OCI-LY1 (cell line): Measurements from ENCODE around the gene NUCB1.

Experiments
- EZH2 ChIP-seq: fragments of 200-600 bp; sonication (generic), shearing (Covaris generic); IDR thresholded peaks from 2 replicates; pipeline ENCODE4 v1.8.0; 2017; ENCODE audit warnings: borderline replicate concordance, mixed run types, mild to moderate bottlenecking, antibody characterized with exemption, low read length, moderate library complexity, mixed read lengths
- TF ChIP-seq, protein P1 (sequence below): fragments of 200-600 bp; sonication (generic), shearing (Covaris generic); IDR thresholded peaks from 2 replicates; pipeline ENCODE4 v1.5.1; 2017; ENCODE audit warnings: mild to moderate bottlenecking, antibody characterized with exemption, low read length, moderate library complexity, mixed read lengths

- TF ChIP-seq, protein P1, sequence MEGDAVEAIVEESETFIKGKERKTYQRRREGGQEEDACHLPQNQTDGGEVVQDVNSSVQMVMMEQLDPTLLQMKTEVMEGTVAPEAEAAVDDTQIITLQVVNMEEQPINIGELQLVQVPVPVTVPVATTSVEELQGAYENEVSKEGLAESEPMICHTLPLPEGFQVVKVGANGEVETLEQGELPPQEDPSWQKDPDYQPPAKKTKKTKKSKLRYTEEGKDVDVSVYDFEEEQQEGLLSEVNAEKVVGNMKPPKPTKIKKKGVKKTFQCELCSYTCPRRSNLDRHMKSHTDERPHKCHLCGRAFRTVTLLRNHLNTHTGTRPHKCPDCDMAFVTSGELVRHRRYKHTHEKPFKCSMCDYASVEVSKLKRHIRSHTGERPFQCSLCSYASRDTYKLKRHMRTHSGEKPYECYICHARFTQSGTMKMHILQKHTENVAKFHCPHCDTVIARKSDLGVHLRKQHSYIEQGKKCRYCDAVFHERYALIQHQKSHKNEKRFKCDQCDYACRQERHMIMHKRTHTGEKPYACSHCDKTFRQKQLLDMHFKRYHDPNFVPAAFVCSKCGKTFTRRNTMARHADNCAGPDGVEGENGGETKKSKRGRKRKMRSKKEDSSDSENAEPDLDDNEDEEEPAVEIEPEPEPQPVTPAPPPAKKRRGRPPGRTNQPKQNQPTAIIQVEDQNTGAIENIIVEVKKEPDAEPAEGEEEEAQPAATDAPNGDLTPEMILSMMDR: no peak
- TF ChIP-seq EZH2: no peak
Observed at GRCh38 chr19:48964205-48965039, 64.3 kb downstream of the NUCB1 start.
